ENCODE data around the gene SPTAN1.

- TF ChIP-seq POLR2A (IDR thresholded peaks at IDR 0.05): no peak
- TF ChIP-seq, protein P1, sequence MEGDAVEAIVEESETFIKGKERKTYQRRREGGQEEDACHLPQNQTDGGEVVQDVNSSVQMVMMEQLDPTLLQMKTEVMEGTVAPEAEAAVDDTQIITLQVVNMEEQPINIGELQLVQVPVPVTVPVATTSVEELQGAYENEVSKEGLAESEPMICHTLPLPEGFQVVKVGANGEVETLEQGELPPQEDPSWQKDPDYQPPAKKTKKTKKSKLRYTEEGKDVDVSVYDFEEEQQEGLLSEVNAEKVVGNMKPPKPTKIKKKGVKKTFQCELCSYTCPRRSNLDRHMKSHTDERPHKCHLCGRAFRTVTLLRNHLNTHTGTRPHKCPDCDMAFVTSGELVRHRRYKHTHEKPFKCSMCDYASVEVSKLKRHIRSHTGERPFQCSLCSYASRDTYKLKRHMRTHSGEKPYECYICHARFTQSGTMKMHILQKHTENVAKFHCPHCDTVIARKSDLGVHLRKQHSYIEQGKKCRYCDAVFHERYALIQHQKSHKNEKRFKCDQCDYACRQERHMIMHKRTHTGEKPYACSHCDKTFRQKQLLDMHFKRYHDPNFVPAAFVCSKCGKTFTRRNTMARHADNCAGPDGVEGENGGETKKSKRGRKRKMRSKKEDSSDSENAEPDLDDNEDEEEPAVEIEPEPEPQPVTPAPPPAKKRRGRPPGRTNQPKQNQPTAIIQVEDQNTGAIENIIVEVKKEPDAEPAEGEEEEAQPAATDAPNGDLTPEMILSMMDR (IDR thresholded peaks at IDR 0.05): no peak
These were observed 55.4 kb downstream of the SPTAN1 start for GRCh38 chr9:128607642-128608350.
